Vagina (tissue), 2 donors: ENCODE measurements around the gene GSG1.

ENCODE experiments used
- POLR2AphosphoS5 ChIP-seq, 2 donors: sonication (generic); formaldehyde crosslinking; IDR thresholded peaks; one replicate each; pipeline ENCODE4 v1.9.0; 2017; ENCODE audit warnings: antibody characterized with exemption in 2 of 2, mild to moderate bottlenecking in 2 of 2, low read depth in 1 of 2; ENCODE audit not compliant: insufficient read depth in 1 of 2
- TF ChIP-seq, protein P1 (sequence below), 3 experiments: fragments of 450-650 bp in 2 of 3; fragments of 200-600 bp in 1 of 3; sonication (generic) in 1 of 3; IDR thresholded peaks; one replicate each; pipeline ENCODE4 v1.5.1; 2017 to 2019; ENCODE audit warnings: antibody characterized with exemption in 3 of 3, mild to moderate bottlenecking in 2 of 3, moderate library complexity in 2 of 3

DNA sequence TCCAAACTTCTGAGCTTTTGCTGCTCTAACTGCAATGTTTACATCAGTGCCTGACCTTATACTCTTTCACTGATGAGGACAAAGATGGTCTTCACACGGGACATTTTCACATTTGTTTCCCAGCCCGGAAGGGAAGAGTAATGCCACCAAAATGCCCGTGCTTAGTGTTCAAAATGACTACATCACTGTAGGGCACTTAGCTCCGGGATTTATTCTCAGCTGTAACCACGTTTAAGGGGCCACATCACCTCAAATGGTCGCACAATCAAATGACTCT, 2.9 kb downstream of the GSG1 start:
- no peak for TF ChIP-seq POLR2AphosphoS5 (IDR thresholded peaks at IDR 0.05; ENCODE audit: insufficient read depth in 1 of 2, low read depth in 1 of 2)
- TF ChIP-seq, protein P1, sequence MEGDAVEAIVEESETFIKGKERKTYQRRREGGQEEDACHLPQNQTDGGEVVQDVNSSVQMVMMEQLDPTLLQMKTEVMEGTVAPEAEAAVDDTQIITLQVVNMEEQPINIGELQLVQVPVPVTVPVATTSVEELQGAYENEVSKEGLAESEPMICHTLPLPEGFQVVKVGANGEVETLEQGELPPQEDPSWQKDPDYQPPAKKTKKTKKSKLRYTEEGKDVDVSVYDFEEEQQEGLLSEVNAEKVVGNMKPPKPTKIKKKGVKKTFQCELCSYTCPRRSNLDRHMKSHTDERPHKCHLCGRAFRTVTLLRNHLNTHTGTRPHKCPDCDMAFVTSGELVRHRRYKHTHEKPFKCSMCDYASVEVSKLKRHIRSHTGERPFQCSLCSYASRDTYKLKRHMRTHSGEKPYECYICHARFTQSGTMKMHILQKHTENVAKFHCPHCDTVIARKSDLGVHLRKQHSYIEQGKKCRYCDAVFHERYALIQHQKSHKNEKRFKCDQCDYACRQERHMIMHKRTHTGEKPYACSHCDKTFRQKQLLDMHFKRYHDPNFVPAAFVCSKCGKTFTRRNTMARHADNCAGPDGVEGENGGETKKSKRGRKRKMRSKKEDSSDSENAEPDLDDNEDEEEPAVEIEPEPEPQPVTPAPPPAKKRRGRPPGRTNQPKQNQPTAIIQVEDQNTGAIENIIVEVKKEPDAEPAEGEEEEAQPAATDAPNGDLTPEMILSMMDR (IDR thresholded peaks at IDR 0.05): no peak
